Kidney epithelial cell (primary cell): ENCODE measurements around the gene GRIK3. TPM values are rescaled to one million over a fixed set of nuclear protein-coding genes. Genes with fewer than 3 reads are reported as not detected.

Experiments used
- DNase-seq: peaks from one replicate; pipeline ENCODE4 v3.0.0-alpha.2; 2010; ENCODE audit warnings: low read depth
- H3K27me3 ChIP-seq: 2 replicates; pipeline ENCODE4 v1.6.0; 2011; ENCODE audit warnings: low read length; ENCODE audit not compliant: control insufficient read depth, insufficient read depth
- H3K36me3 ChIP-seq: 2 replicates; pipeline ENCODE4 v1.5.1; 2011; ENCODE audit warnings: low read length; ENCODE audit not compliant: control insufficient read depth, insufficient read depth
- H3K4me3 ChIP-seq: 2 replicates; pipeline ENCODE4 v1.5.1; 2011; ENCODE audit warnings: low read depth, mild to moderate bottlenecking, control low read depth, low read length
- total RNA-seq: library from RNA; depleted of rRNA; stranded (reverse); fragments of >200 nt; gene quantifications from 2 replicates; pipeline ENCODE4 v1.2.3, GENCODE V29; 2015
- TF ChIP-seq, protein P1 (sequence below): IDR thresholded peaks from 2 replicates; pipeline ENCODE4 v1.5.1; 2011; ENCODE audit warnings: mild to moderate bottlenecking, moderate library complexity, low read length, control low read depth, inconsistent platforms; ENCODE audit not compliant: insufficient read depth, poor library complexity, severe bottlenecking

Gene GRIK3
- total RNA-seq, 1 donor from 2014 or later = under 0.01 TPM

DNA sequence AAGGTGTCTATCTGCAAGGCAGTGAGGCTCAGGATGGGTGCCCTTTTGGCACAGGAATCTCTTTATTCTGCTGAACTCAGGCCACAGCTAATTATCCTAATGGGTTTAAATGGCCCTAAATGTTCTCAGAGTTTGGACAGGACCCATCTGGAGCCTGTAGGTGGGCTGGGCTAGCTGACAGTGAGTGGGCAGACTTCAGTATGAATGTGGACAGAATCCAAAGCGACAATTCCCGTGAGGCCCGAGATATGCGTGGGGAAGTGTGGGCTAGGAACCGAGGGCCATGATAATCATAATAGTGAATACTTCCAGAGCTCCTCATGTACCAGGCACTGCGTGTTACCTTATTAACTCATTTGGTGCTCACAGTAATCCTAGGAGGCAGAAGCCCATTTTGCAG lies 165.3 kb downstream of the GRIK3 start:
- no peak for DNase-seq
- H3K4me3 ChIP-seq = no peak overlapping the region
- TF ChIP-seq, protein P1, sequence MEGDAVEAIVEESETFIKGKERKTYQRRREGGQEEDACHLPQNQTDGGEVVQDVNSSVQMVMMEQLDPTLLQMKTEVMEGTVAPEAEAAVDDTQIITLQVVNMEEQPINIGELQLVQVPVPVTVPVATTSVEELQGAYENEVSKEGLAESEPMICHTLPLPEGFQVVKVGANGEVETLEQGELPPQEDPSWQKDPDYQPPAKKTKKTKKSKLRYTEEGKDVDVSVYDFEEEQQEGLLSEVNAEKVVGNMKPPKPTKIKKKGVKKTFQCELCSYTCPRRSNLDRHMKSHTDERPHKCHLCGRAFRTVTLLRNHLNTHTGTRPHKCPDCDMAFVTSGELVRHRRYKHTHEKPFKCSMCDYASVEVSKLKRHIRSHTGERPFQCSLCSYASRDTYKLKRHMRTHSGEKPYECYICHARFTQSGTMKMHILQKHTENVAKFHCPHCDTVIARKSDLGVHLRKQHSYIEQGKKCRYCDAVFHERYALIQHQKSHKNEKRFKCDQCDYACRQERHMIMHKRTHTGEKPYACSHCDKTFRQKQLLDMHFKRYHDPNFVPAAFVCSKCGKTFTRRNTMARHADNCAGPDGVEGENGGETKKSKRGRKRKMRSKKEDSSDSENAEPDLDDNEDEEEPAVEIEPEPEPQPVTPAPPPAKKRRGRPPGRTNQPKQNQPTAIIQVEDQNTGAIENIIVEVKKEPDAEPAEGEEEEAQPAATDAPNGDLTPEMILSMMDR = no peak
- no peaks in the 10 kb centered on the region for H3K27me3 ChIP-seq
- H3K36me3 ChIP-seq = no peaks in the 10 kb centered on the region

DNA sequence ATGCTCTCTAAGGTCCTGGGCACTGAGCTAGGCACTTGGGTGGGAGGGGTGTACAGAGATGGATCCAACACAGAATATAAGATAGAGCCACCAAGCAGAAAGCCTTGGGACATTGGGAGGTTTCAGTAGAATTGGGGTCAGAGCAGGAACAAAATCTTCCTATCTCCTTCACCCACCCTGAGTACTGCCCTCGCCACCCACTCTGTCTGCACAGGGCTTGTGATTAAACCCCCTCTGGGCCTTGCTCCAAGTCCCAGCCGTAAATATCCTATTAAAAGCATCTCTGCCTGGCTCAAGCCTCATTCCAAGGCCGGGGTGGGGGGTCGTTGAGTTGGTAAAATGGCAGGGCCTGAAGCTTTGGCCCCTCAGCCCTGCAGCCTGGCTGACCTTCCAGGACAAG lies 166.7 kb downstream of the GRIK3 start:
- TF ChIP-seq, protein P1 = no peak
- H3K36me3 ChIP-seq = no peaks in the 10 kb centered on the region
- H3K4me3 ChIP-seq = no peak overlapping the region
- H3K27me3 ChIP-seq = no peaks in the 10 kb centered on the region
- DNase-seq = no peak

DNA sequence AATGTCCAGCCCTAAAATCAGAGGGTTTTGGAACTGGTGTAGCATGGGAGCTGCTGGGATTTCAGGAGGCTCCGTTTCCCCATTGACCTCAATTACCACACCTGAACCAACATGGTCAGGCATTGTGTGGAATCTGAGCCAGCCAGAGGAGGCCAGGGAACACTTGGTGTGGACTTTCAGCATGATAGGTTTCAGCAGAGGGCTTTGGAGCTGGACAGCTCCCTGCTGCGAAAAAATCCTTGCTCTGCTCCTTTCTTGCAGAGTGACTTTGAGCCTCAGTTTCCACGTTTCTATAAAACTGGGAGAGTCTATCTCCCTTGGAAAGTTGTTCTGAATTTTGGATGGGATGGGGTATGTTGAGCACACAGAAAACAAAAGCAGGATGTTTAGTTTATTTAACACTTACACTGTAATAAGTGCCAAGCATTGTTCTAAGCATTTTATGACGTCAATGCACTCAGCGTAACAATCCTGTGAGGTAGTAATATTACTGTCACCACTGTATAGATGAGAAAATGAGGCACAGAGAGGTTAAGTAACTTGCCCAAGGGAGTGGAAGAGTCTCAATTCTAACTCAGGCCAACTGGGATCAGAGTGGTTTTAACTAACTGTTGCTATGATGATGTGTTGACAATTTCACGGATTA lies 168.0 kb downstream of the GRIK3 start:
- no peak for DNase-seq
- TF ChIP-seq, protein P1 = no peak
- H3K4me3 ChIP-seq = no peak overlapping the region

DNA sequence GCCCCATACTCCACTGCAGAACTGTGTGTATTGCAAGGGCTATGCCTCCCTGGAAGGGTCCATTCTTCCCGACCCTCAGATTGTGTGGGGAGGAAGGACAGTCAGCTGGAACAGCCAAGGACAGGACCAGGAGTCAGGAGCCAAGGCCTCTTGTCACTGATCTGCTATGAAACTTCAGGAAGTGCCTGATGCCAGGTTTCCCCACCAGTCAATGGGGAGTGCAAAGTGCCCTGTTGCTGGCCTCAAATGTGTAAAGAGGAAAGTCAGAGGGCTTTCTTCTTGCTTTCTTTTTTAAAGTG lies 168.8 kb downstream of the GRIK3 start:
- Histone ChIP-seq H3K4me3 (no peak overlapping the region), H3K36me3 (no peaks in the 10 kb centered on the region), H3K27me3 (no peaks in the 10 kb centered on the region)
- no peak for DNase-seq
- TF ChIP-seq, protein P1 = no peak

More for the DNA sequence above, 168.0 kb downstream of the GRIK3 start:
- Histone ChIP-seq H3K36me3 (no peaks in the 10 kb centered on the region), H3K27me3 (no peaks in the 10 kb centered on the region)

DNA sequence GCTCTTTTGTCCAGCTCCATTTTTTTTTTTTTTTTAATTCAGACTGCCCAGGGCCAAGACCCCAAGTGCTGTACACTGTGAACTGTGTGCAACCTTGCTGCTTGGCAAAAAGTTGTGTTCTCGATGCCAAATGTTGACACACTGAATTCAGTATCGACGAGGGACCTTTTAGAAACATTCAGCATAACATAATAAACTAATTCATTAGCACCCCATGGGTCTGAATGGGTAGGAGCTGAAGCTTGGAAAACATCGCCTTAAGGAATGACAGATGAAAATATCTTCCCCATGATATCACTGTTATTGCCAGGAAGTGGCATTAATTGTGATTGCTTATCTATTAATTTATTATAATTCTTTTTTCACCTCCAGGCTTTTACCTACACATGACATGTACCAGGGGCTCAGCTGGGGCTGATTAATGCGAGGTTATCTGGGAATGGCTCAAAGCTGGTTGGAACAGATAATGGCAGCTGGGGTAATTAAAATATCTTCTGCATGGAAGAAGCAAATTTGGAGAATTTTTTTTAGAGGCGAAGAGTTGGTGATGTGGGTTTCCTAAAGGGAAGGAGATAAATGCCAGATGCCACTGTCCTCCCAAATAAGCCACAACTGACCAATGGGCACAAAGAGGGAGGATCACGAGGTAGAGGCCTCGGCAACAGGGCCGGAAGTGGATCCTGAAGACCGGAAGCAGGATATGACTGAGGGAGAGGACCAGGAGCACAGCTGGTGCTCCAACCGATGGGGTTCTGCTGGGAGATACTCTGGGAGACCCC lies 169.3 kb downstream of the GRIK3 start:
- no peaks in the 10 kb centered on the region for H3K27me3 ChIP-seq
- no peak for DNase-seq
- H3K36me3 ChIP-seq = no peaks in the 10 kb centered on the region

More for the DNA sequence above, 169.3 kb downstream of the GRIK3 start:
- no peak overlapping the region for H3K4me3 ChIP-seq
- TF ChIP-seq, protein P1 = no peak
